ENCODE data around the gene MYH6. TPM values are rescaled to one million over a fixed set of nuclear protein-coding genes. Genes with fewer than 3 reads are reported as not detected.

MYH6 gene
- total and polyA plus RNA-seq, 2 donors (not counting 3 experiments of a cell fraction or from before 2014, with no cell fraction given), result not detected

- no peak overlapping the region for H2AFZ ChIP-seq (ENCODE audit: low read depth, low read length)
- DNase-seq (ENCODE audit: low read depth, low spot score) (no peak), FAIRE-seq (no peak)
- no peak overlapping the region for H3K4me3 ChIP-seq (replicated peaks in 1 of 3; ENCODE audit: insufficient read depth in 1 of 3, low read depth in 1 of 3, low read length in 3 of 3)
- ChIA-PET POLR2A (no interaction called here), CTCF (interaction anchor here (1.1 kb wide), 1 partner anchor 9 kb away, joined by 4 read pairs; no protein-coding TSS in a partner anchor)
- no TSS peak for BruUV-seq (replicated peaks)
- H4K20me1 ChIP-seq (replicated peaks; ENCODE audit: control insufficient read depth, extremely low read depth, insufficient read depth, low read length), result no peaks in the 10 kb centered on the region
- H3K27ac ChIP-seq (ENCODE audit: insufficient read depth, low read depth, low read length), result no peak overlapping the region
- H3K9ac ChIP-seq (replicated peaks; ENCODE audit: extremely low read depth, insufficient read depth, low read length), result no peak overlapping the region
- intact Hi-C loops (cut with micrococcal nuclease) (no loop called here), dilution Hi-C loops (cut with MboI; ENCODE audit: extremely low pct_ligation_motif_present, low sequenced_read_pairs) (no loop called here)
- TF ChIP-seq POLR2A (IDR thresholded peaks at IDR 0.05; ENCODE audit: low read depth, low read length), result no peak
- TF ChIP-seq MAX (IDR thresholded peaks at IDR 0.05; ENCODE audit: insufficient read depth, insufficient read length), result no peak
- no peak for TF ChIP-seq FOS (IDR thresholded peaks at IDR 0.05; ENCODE audit: borderline replicate concordance, insufficient read depth, low read length)
- no peak for TF ChIP-seq POLR2AphosphoS5 (IDR thresholded peaks at IDR 0.05; ENCODE audit: insufficient read depth, low read depth, low read length)
- no peak for TF ChIP-seq CTCF (IDR thresholded peaks at IDR 0.05; ENCODE audit: extremely low read depth in 1 of 2, insufficient read depth in 1 of 2, low read depth in 1 of 2, low read length in 2 of 2)
- no peak for TF ChIP-seq GATA2 (IDR thresholded peaks at IDR 0.05; ENCODE audit: insufficient read depth, insufficient read length, low read depth, low read length)
- TF ChIP-seq EZH2 (IDR thresholded peaks at IDR 0.05; ENCODE audit: borderline replicate concordance, low read depth, low read length, severe bottlenecking), result no peak
- no peak for TF ChIP-seq MYC (IDR thresholded peaks at IDR 0.05; ENCODE audit: low read depth, low read length)
- no peak for TF ChIP-seq JUN (IDR thresholded peaks at IDR 0.05; ENCODE audit: borderline replicate concordance, insufficient read depth, insufficient read length, low read depth)
- H3K9me3 ChIP-seq (replicated peaks; ENCODE audit: control insufficient read depth, insufficient read depth, low read length), result no peaks in the 10 kb centered on the region
- H3K27me3 ChIP-seq (ENCODE audit: control insufficient read depth in 2 of 2, insufficient read depth in 2 of 2, low read length in 2 of 2), result no peaks in the 10 kb centered on the region
- no peaks in the 10 kb centered on the region for H3K36me3 ChIP-seq (ENCODE audit: control insufficient read depth in 2 of 2, extremely low read depth in 1 of 2, insufficient read depth in 2 of 2, low read length in 2 of 2)
- H3K4me1 ChIP-seq (ENCODE audit: control insufficient read depth, extremely low read depth, insufficient read depth, low read length), result no peaks in the 10 kb centered on the region
- no peaks in the 10 kb centered on the region for H3K9me1 ChIP-seq (replicated peaks; ENCODE audit: control insufficient read depth, extremely low read depth, insufficient read depth, low read length)
- no peak overlapping the region for H3K4me2 ChIP-seq (ENCODE audit: insufficient read depth, low read length)
- no peaks in the 10 kb centered on the region for H3K79me2 ChIP-seq (ENCODE audit: control insufficient read depth, insufficient read depth, low read length)
Observed at GRCh38 chr14:23385244-23385641, 22.8 kb downstream of the MYH6 start.

Measured in endothelial cell of umbilical vein (primary cell).